Mesothelial cell of epicardium (in vitro differentiated cells): ENCODE measurements around the gene SLCO4C1. TPM values are rescaled to one million over a fixed set of nuclear protein-coding genes. Genes with fewer than 3 reads are reported as not detected.

Experiments
- DNase-seq, 2 experiments: peaks; one replicate each; pipeline ENCODE4 v3.0.0; 2021; ENCODE audit warnings: low spot score in 2 of 2; ENCODE audit not compliant: unreplicated experiment in 2 of 2
- H3K27ac Mint-ChIP-seq: 2 replicates; pipeline ENCODE4 v1.8.0; 2021; ENCODE audit warnings: mixed read lengths
- H3K27me3 Mint-ChIP-seq: 2 replicates; pipeline ENCODE4 v1.8.0; 2021; ENCODE audit warnings: low read depth, mixed read lengths
- H3K36me3 Mint-ChIP-seq: 2 replicates; pipeline ENCODE4 v1.8.0; 2021; ENCODE audit warnings: mixed read lengths
- H3K4me1 Mint-ChIP-seq: 2 replicates; pipeline ENCODE4 v1.8.0; 2021; ENCODE audit warnings: mixed read lengths
- H3K4me3 Mint-ChIP-seq: 2 replicates; pipeline ENCODE4 v1.8.0; 2021; ENCODE audit warnings: mild to moderate bottlenecking, moderate library complexity, mixed read lengths
- H3K9me3 Mint-ChIP-seq: 2 replicates; pipeline ENCODE4 v1.8.0; 2021; ENCODE audit warnings: mixed read lengths
- total RNA-seq: library from RNA; stranded (reverse); gene quantifications from 3 replicates; pipeline ENCODE4 v1.2.1, GENCODE V29; 2021
- TF ChIP-seq, protein P1 (sequence below): fragments of 200-600 bp; sonication (generic); IDR thresholded peaks from one replicate; pipeline ENCODE4 v1.5.0; 2021; ENCODE audit warnings: antibody characterized with exemption; ENCODE audit not compliant: unreplicated experiment

The SLCO4C1 gene
- total RNA-seq, 1 donor from 2014 or later, result 1.3 TPM

DNA sequence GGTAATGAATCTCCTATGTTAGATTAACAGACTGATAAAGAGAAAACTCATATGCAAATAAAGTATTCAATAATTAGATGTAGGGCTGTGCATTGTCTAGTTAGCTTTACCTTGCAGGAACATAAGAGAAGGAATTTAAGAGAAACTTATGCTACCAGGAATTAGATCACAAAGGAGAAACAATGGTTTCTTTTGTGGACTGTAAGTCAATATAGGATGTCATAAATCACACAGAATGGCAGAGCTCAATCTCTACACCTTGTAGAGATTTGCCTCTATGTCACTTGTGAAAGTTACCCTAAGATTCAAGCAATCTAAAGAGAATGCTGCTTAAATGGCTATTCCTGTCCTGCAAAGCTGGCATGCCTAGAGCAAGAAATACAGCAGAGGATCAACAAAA is 26.0 kb downstream of the SLCO4C1 start:
- TF ChIP-seq, protein P1, sequence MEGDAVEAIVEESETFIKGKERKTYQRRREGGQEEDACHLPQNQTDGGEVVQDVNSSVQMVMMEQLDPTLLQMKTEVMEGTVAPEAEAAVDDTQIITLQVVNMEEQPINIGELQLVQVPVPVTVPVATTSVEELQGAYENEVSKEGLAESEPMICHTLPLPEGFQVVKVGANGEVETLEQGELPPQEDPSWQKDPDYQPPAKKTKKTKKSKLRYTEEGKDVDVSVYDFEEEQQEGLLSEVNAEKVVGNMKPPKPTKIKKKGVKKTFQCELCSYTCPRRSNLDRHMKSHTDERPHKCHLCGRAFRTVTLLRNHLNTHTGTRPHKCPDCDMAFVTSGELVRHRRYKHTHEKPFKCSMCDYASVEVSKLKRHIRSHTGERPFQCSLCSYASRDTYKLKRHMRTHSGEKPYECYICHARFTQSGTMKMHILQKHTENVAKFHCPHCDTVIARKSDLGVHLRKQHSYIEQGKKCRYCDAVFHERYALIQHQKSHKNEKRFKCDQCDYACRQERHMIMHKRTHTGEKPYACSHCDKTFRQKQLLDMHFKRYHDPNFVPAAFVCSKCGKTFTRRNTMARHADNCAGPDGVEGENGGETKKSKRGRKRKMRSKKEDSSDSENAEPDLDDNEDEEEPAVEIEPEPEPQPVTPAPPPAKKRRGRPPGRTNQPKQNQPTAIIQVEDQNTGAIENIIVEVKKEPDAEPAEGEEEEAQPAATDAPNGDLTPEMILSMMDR, result no peak
- Mint-ChIP-seq H3K9me3 (peaks cover 45% of the 10 kb centered on the region), H3K36me3 (peaks cover 2% of the 10 kb centered on the region), H3K27ac (no peak overlapping the region), H3K4me1 (no peaks in the 10 kb centered on the region), H3K27me3 (no peaks in the 10 kb centered on the region), H3K4me3 (no peak overlapping the region)
- no peak for DNase-seq

DNA sequence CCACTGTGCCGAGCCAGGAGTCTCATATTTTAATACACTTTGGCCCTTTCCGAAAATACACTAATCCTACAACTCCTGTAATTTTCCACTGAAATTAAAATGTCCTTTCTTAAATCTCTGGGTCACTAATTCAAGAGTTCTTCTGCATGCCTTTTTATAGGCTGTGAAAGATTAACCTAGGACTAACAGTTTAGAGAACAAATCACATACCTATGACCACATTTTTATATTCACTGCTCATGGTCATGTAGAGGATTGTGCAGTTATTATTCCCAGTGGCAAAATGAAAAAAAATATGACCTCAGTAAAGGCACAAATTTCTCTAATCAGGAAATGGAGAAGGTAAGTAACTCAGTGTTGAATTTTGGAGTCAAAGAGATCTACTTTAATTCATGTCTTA is 33.4 kb downstream of the SLCO4C1 start:
- no peak overlapping the region for H3K27ac Mint-ChIP-seq
- H3K27me3 Mint-ChIP-seq, result no peaks in the 10 kb centered on the region
- no peak for DNase-seq
- no peaks in the 10 kb centered on the region for H3K36me3 Mint-ChIP-seq
- no peaks in the 10 kb centered on the region for H3K4me1 Mint-ChIP-seq
- H3K4me3 Mint-ChIP-seq, result no peak overlapping the region
- peaks cover 27% of the 10 kb centered on the region for H3K9me3 Mint-ChIP-seq
- TF ChIP-seq, protein P1, result no peak

DNA sequence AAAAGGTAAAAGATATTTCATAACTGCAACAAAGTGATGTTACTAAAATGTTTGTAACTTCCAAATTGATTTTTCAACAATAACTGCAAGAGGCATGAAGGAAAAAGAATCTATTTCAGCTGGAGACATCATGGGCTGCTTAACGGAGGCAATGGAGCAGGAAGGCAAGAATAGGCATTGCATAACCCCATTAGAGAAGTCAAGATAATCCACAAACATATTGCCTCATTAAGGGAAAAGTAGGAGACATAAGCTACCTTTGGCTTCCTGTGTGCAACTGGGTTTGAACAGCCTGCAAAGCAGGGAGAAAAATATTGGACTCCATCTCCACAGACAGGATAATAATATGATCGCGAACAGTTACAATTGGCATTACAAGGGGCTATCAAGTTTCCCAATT is 46.7 kb downstream of the SLCO4C1 start:
- peaks cover 2% of the 10 kb centered on the region for H3K9me3 Mint-ChIP-seq
- H3K4me3 Mint-ChIP-seq, result no peak overlapping the region
- H3K36me3 Mint-ChIP-seq, result no peaks in the 10 kb centered on the region
- TF ChIP-seq, protein P1, result no peak
- no peaks in the 10 kb centered on the region for H3K4me1 Mint-ChIP-seq
- H3K27me3 Mint-ChIP-seq, result no peaks in the 10 kb centered on the region
- no peak overlapping the region for H3K27ac Mint-ChIP-seq
- DNase-seq, result no peak

DNA sequence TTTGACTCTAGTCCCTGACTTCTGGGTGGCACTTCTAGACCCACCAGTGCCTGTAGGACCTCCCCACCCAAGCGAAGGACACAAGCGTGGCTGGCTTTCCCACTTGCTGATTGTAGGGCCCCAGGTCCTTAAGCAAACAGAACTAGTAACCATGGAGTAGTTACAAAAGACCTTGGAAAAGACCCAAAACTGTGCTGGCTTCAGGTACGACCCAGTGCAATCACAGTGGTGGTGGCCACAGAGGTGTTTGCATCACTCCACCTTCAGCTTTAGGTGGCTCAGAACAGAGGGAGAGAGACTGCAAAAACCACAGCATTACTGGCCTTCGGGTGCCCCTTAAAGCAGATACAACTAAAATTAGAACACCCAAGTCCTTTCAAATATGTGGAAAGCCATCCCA is 52.9 kb downstream of the SLCO4C1 start:
- Mint-ChIP-seq H3K9me3 (peaks cover 5% of the 10 kb centered on the region), H3K27me3 (no peaks in the 10 kb centered on the region), H3K27ac (no peak overlapping the region), H3K4me3 (no peak overlapping the region), H3K4me1 (no peaks in the 10 kb centered on the region), H3K36me3 (no peaks in the 10 kb centered on the region)
- TF ChIP-seq, protein P1, result no peak
- DNase-seq, result no peak

DNA sequence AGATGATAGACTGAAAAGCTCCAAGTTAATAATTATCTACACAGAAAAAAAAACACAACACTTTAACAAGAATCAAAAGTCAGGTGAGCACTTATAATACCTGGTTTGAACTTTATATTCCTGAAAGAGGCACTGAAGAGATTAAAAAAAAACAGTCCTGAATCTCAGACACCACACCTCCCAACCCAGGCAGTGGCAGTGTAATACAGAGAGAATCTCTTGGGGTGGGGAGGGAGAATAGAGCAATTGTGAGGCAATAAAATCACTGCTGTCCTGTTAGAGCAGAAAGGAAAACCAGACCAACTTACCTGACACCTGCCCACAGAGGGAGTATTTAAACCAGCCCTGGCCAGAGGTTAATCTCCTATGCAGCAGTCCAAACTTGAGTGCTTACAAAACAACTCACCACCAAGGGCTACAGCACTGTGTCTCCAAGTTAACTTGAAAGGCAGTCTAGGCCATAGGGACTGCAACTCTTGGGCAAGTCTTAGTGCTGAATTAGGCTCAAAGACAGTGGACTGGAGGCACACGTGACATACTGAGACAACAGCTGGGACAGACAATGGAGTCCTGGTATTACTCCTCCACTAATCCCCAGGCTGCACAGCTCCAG is 54.2 kb downstream of the SLCO4C1 start:
- Mint-ChIP-seq H3K9me3 (peaks cover 5% of the 10 kb centered on the region), H3K4me3 (no peak overlapping the region), H3K36me3 (no peaks in the 10 kb centered on the region)

More for the DNA sequence above, 54.2 kb downstream of the SLCO4C1 start:
- H3K27me3 Mint-ChIP-seq, result no peaks in the 10 kb centered on the region
- no peak overlapping the region for H3K27ac Mint-ChIP-seq
- no peaks in the 10 kb centered on the region for H3K4me1 Mint-ChIP-seq
- no peak for DNase-seq
- TF ChIP-seq, protein P1, result no peak
